Measurements from ENCODE around the gene CYS1.
"Not testable (repeated sequence)": the region's sequence is repeated elsewhere in the genome, so short reads cannot be mapped to it uniquely, and the experiment has no call there.

Gene CYS1

GRCh38 chr2:10079870-10080535 lies at the start of gene CYS1:
CYS1 (minus strand) TSS chr2:10080411; CDS start chr2:10080223, 188 bp downstream.
- no peak for DNase-seq (ENCODE audit: low read depth)

GRCh38 chr2:10129490-10129889 lies 49.3 kb upstream of the CYS1 start:
- no peak for DNase-seq (ENCODE audit: low read depth)

- no peak for DNase-seq (ENCODE audit: low read depth)
These were observed 48.2 kb upstream of the CYS1 start for GRCh38 chr2:10128420-10128819.

GRCh38 chr2:10126632-10127026 lies 46.4 kb upstream of the CYS1 start:
- no peak for DNase-seq (ENCODE audit: low read depth)

GRCh38 chr2:10125842-10126631 lies 45.8 kb upstream of the CYS1 start:
- DNase-seq (ENCODE audit: low read depth), result no peak

GRCh38 chr2:10124538-10125045 lies 44.4 kb upstream of the CYS1 start:
- no peak for DNase-seq (ENCODE audit: low read depth)

- no peak for DNase-seq (ENCODE audit: low read depth)
These were observed 43.1 kb upstream of the CYS1 start for GRCh38 chr2:10123281-10123680.

- no peak for DNase-seq (ENCODE audit: low read depth)
These were observed 42.5 kb upstream of the CYS1 start, which contains the start of gene RRM2 for GRCh38 chr2:10122500-10123280. RRM2 (plus strand) TSS chr2:10122739; CDS start chr2:10122799, 60 bp downstream.

GRCh38 chr2:10120877-10121574 lies 40.8 kb upstream of the CYS1 start:
- no peak for DNase-seq (ENCODE audit: low read depth)

- peak; percentile 92 for DNase-seq (ENCODE audit: low read depth)
These were observed 40.1 kb upstream of the CYS1 start for GRCh38 chr2:10120158-10120876.

GRCh38 chr2:10119601-10120157 lies 39.5 kb upstream of the CYS1 start:
- DNase-seq (ENCODE audit: low read depth), result no peak

GRCh38 chr2:10119027-10119325 lies 38.8 kb upstream of the CYS1 start:
- DNase-seq (ENCODE audit: low read depth), result no peak

GRCh38 chr2:10109311-10109710 lies 29.1 kb upstream of the CYS1 start:
- no peak for DNase-seq (ENCODE audit: low read depth)

- not testable (repeated sequence) for DNase-seq (ENCODE audit: low read depth)
These were observed 24.7 kb upstream of the CYS1 start for GRCh38 chr2:10104906-10105305.

GRCh38 chr2:10103179-10103578 lies 23.0 kb upstream of the CYS1 start:
- no peak for DNase-seq (ENCODE audit: low read depth)

- no peak for DNase-seq (ENCODE audit: low read depth)
These were observed 21.3 kb upstream of the CYS1 start for GRCh38 chr2:10101491-10101890.

GRCh38 chr2:10097352-10098148 lies 17.3 kb upstream of the CYS1 start:
- no peak for DNase-seq (ENCODE audit: low read depth)

- DNase-seq (ENCODE audit: low read depth), result no peak
These were observed 16.4 kb upstream of the CYS1 start for GRCh38 chr2:10096641-10097040.

- DNase-seq (ENCODE audit: low read depth), result no peak
These were observed 15.0 kb upstream of the CYS1 start for GRCh38 chr2:10095175-10095574.

GRCh38 chr2:10094271-10094814 lies 14.1 kb upstream of the CYS1 start:
- DNase-seq (ENCODE audit: low read depth), result no peak

Measured in HS-27A (cell line).